Neural cell (in vitro differentiated cells): Measurements from ENCODE around the gene ARHGEF11. TPM values are rescaled to one million over a fixed set of nuclear protein-coding genes. Genes with fewer than 3 reads are reported as not detected.

ENCODE experiments used
- H2AFZ ChIP-seq: fragments of 200-600, 300-800 bp; sonication (generic), shearing (Covaris generic); 2 replicates; pipeline ENCODE4 v1.6.0; 2014; ENCODE audit warnings: low read depth, mild to moderate bottlenecking, antibody characterized with exemption, low read length, moderate library complexity
- H3F3A ChIP-seq: fragments of 200-600 bp; shearing (Covaris generic); 2 replicates; pipeline ENCODE4 v1.6.1; 2016; ENCODE audit warnings: mild to moderate bottlenecking, moderate library complexity, mixed read lengths, antibody characterized with exemption, low read length; ENCODE audit not compliant: insufficient read depth, poor library complexity, severe bottlenecking
- H3K27ac ChIP-seq: fragments of 200-600, 300-800 bp; sonication (generic), shearing (Covaris generic); 2 replicates; pipeline ENCODE4 v1.5.1; 2014; ENCODE audit warnings: mild to moderate bottlenecking, low read length, moderate library complexity
- H3K27me3 ChIP-seq: fragments of 300-800, 200-600 bp; sonication (generic), shearing (Covaris generic); 2 replicates; pipeline ENCODE4 v1.6.0; 2014; ENCODE audit warnings: mild to moderate bottlenecking, low read depth, low read length, moderate library complexity; ENCODE audit not compliant: insufficient read depth
- H3K36me3 ChIP-seq: fragments of 300-800, 200-600 bp; sonication (generic), shearing (Covaris generic); 2 replicates; pipeline ENCODE4 v1.5.1; 2014; ENCODE audit warnings: mild to moderate bottlenecking, antibody characterized with exemption, low read length, moderate library complexity; ENCODE audit not compliant: insufficient read depth
- H3K4me2 ChIP-seq: fragments of 300-800, 200-600 bp; sonication (generic), shearing (Covaris generic); 2 replicates; pipeline ENCODE4 v1.6.0; 2014; ENCODE audit warnings: mild to moderate bottlenecking, low read length
- H3K4me3 ChIP-seq: fragments of 300-800, 200-600 bp; sonication (generic), shearing (Covaris generic); 2 replicates; pipeline ENCODE4 v1.5.1; 2014; ENCODE audit warnings: mild to moderate bottlenecking, low read length, moderate library complexity
- H3K79me2 ChIP-seq: fragments of 200-600 bp; shearing (Covaris generic); replicated peaks from 2 replicates; pipeline ENCODE4 v1.6.0; 2014; ENCODE audit warnings: mild to moderate bottlenecking, low read length, moderate library complexity; ENCODE audit not compliant: insufficient read depth
- H3K9ac ChIP-seq: fragments of 300-800, 200-600 bp; sonication (generic), shearing (Covaris generic); 2 replicates; pipeline ENCODE4 v1.6.1; 2016; ENCODE audit warnings: mild to moderate bottlenecking, low read length, mixed read lengths
- H3K9me2 ChIP-seq: fragments of 200-600 bp; shearing (Covaris generic); 2 replicates; pipeline ENCODE4 v1.6.1; 2016; ENCODE audit warnings: mild to moderate bottlenecking, low read length, mixed read lengths; ENCODE audit not compliant: insufficient read depth
- H3K9me3 ChIP-seq: fragments of 200-600, 300-800 bp; sonication (generic), shearing (Covaris generic); 2 replicates; pipeline ENCODE4 v1.6.1; 2016; ENCODE audit warnings: mild to moderate bottlenecking, mixed run types, low read length, moderate library complexity, mixed read lengths
- H4K20me1 ChIP-seq: fragments of 200-600 bp; shearing (Covaris generic); 2 replicates; pipeline ENCODE4 v1.6.1; 2016; ENCODE audit warnings: mild to moderate bottlenecking, mixed run types; ENCODE audit not compliant: insufficient read depth
- EP300 ChIP-seq: fragments of 450-650 bp; conservative IDR thresholded peaks from 2 replicates; pipeline ENCODE4 v1.6.1; 2014; ENCODE audit warnings: antibody characterized with exemption, mild to moderate bottlenecking, moderate library complexity; ENCODE audit not compliant: poor library complexity, severe bottlenecking
- EZH2 ChIP-seq: fragments of 200-600, 300-800 bp; shearing (Covaris generic), sonication (generic); IDR thresholded peaks from 2 replicates; pipeline ENCODE4 v1.6.1; 2014; ENCODE audit warnings: antibody characterized with exemption, low read length, borderline replicate concordance, mild to moderate bottlenecking; ENCODE audit not compliant: insufficient read depth, poor library complexity, severe bottlenecking
- MXI1 ChIP-seq: fragments of 450-650 bp; conservative IDR thresholded peaks from 2 replicates; pipeline ENCODE4 v1.6.1; 2014; ENCODE audit warnings: antibody characterized with exemption, mild to moderate bottlenecking; ENCODE audit not compliant: poor library complexity, severe bottlenecking
- POLR2AphosphoS5 ChIP-seq: IDR thresholded peaks from 2 replicates; pipeline ENCODE4 v1.6.1; 2012
- RAD21 ChIP-seq: fragments of 450-650 bp; conservative IDR thresholded peaks from 2 replicates; pipeline ENCODE4 v1.6.1; 2014; ENCODE audit warnings: antibody characterized with exemption, mild to moderate bottlenecking, moderate library complexity
- REST ChIP-seq: IDR thresholded peaks from 2 replicates; pipeline ENCODE4 v1.6.1; 2012; ENCODE audit warnings: borderline replicate concordance
- SMC3 ChIP-seq: fragments of 450-650 bp; conservative IDR thresholded peaks from 2 replicates; pipeline ENCODE4 v1.6.1; 2014; ENCODE audit warnings: antibody characterized with exemption, mild to moderate bottlenecking, moderate library complexity; ENCODE audit not compliant: poor library complexity
- TAF1 ChIP-seq: IDR thresholded peaks from 2 replicates; pipeline ENCODE4 v1.6.1; 2012; ENCODE audit warnings: low read depth
- polyA plus RNA-seq: library from polyadenylated mRNA; depleted of rRNA; stranded (reverse); fragments of >200 nt; gene quantifications from 2 replicates; pipeline ENCODE4 v1.2.3, GENCODE V29; 2014
- TF ChIP-seq, protein P1 (sequence below): fragments of 450-650 bp; IDR thresholded peaks from 2 replicates; pipeline ENCODE4 v1.5.1; 2014; ENCODE audit warnings: antibody characterized with exemption, mild to moderate bottlenecking, moderate library complexity; ENCODE audit not compliant: poor library complexity, severe bottlenecking

ARHGEF11 gene
- polyA plus RNA-seq, 1 donor from 2014 or later, result 33.2 TPM

GRCh38 chr1:157084720-157085119 lies 39.2 kb upstream of the ARHGEF11 start:
- Histone ChIP-seq H2AFZ (no peak overlapping the region), H3K9me3 (no peaks in the 10 kb centered on the region), H3K4me3 (no peak overlapping the region), H3K79me2 (no peaks in the 10 kb centered on the region), H3K9ac (no peak overlapping the region), H4K20me1 (no peaks in the 10 kb centered on the region), H3F3A (no peaks in the 10 kb centered on the region), H3K36me3 (no peaks in the 10 kb centered on the region), H3K27me3 (no peaks in the 10 kb centered on the region), H3K4me2 (no peak overlapping the region), H3K9me2 (no peaks in the 10 kb centered on the region), H3K27ac (no peak overlapping the region)
- TF ChIP-seq, protein P1, sequence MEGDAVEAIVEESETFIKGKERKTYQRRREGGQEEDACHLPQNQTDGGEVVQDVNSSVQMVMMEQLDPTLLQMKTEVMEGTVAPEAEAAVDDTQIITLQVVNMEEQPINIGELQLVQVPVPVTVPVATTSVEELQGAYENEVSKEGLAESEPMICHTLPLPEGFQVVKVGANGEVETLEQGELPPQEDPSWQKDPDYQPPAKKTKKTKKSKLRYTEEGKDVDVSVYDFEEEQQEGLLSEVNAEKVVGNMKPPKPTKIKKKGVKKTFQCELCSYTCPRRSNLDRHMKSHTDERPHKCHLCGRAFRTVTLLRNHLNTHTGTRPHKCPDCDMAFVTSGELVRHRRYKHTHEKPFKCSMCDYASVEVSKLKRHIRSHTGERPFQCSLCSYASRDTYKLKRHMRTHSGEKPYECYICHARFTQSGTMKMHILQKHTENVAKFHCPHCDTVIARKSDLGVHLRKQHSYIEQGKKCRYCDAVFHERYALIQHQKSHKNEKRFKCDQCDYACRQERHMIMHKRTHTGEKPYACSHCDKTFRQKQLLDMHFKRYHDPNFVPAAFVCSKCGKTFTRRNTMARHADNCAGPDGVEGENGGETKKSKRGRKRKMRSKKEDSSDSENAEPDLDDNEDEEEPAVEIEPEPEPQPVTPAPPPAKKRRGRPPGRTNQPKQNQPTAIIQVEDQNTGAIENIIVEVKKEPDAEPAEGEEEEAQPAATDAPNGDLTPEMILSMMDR, result no peak
- TF ChIP-seq TAF1, result no peak
- no peak for TF ChIP-seq EZH2
- no peak for TF ChIP-seq RAD21
- no peak for TF ChIP-seq REST
- TF ChIP-seq POLR2AphosphoS5, result no peak
- TF ChIP-seq SMC3, result no peak
- no peak for TF ChIP-seq MXI1

GRCh38 chr1:157081707-157082106 lies 36.2 kb upstream of the ARHGEF11 start:
- H3K27me3 ChIP-seq, result no peaks in the 10 kb centered on the region
- H3K4me2 ChIP-seq, result no peak overlapping the region
- no peak overlapping the region for H2AFZ ChIP-seq
- no peaks in the 10 kb centered on the region for H3K36me3 ChIP-seq
- H3K9me3 ChIP-seq, result no peaks in the 10 kb centered on the region
- no peaks in the 10 kb centered on the region for H4K20me1 ChIP-seq
- H3K79me2 ChIP-seq, result no peaks in the 10 kb centered on the region
- no peak overlapping the region for H3K27ac ChIP-seq
- no peaks in the 10 kb centered on the region for H3F3A ChIP-seq
- H3K9ac ChIP-seq, result no peak overlapping the region
- TF ChIP-seq, protein P1, result no peak
- TF ChIP-seq MXI1, result no peak
- no peak for TF ChIP-seq REST
- TF ChIP-seq EZH2, result no peak
- no peak for TF ChIP-seq RAD21
- no peak for TF ChIP-seq SMC3
- TF ChIP-seq TAF1, result no peak
- TF ChIP-seq POLR2AphosphoS5, result no peak
- TF ChIP-seq EP300, result no peak
- no peak overlapping the region for H3K4me3 ChIP-seq
- no peaks in the 10 kb centered on the region for H3K9me2 ChIP-seq
